Calu3 (cell line): ENCODE results near the gene OGDHL. TPM values are rescaled to one million over a fixed set of nuclear protein-coding genes. Genes with fewer than 3 reads are reported as not detected.

ENCODE experiments used
- BruUV-seq: library from RNA; stranded (reverse); fragments of 400-500 nt; replicated peaks from 2 replicates; lab custom pipeline; 2021; lab: Mats Ljungman, UMichigan
- CTCF ChIA-PET: fragments of 300-600 bp; sonication (Branson Sonifier 250); formaldehyde crosslinking; loops from one replicate; lab custom pipeline; 2022; ENCODE audit warnings: antibody characterized with exemption; lab: Charles Lee
- DNase-seq: peaks from one replicate; pipeline ENCODE4 v3.0.0; 2022
- H3K27ac Mint-ChIP-seq: one replicate; pipeline ENCODE4 v1.8.0; 2022; ENCODE audit warnings: mixed read lengths; ENCODE audit not compliant: unreplicated experiment
- H3K27me3 Mint-ChIP-seq: one replicate; pipeline ENCODE4 v1.8.0; 2022; ENCODE audit warnings: mixed read lengths; ENCODE audit not compliant: unreplicated experiment
- H3K36me3 Mint-ChIP-seq: one replicate; pipeline ENCODE4 v1.8.0; 2022; ENCODE audit warnings: mild to moderate bottlenecking, moderate library complexity, mixed read lengths; ENCODE audit not compliant: insufficient read depth, unreplicated experiment
- H3K4me1 Mint-ChIP-seq: one replicate; pipeline ENCODE4 v1.8.0; 2022; ENCODE audit warnings: mild to moderate bottlenecking, low read depth, mixed read lengths; ENCODE audit not compliant: unreplicated experiment
- H3K4me3 Mint-ChIP-seq: one replicate; pipeline ENCODE4 v1.8.0; 2022; ENCODE audit warnings: mild to moderate bottlenecking, low read depth, moderate library complexity, mixed read lengths; ENCODE audit not compliant: unreplicated experiment
- H3K9me3 Mint-ChIP-seq: one replicate; pipeline ENCODE4 v1.8.0; 2022; ENCODE audit warnings: low read depth, mixed read lengths; ENCODE audit not compliant: unreplicated experiment
- intact Hi-C: fragments of 100-400 bp; cut with micrococcal nuclease; formaldehyde crosslinking; loops from one replicate; pipeline ENCODE4 v1.10.0; 2022; ENCODE audit not compliant: unreplicated experiment
- total RNA-seq: library from RNA; stranded (reverse); gene quantifications from 2 replicates; pipeline ENCODE4 v1.2.3, GENCODE V29; 2022
- TF ChIP-seq, protein P1 (sequence below): fragments of 200-600 bp; IDR thresholded peaks from one replicate; pipeline ENCODE4 v1.8.0; 2022; ENCODE audit warnings: antibody characterized with exemption; ENCODE audit not compliant: unreplicated experiment

OGDHL gene
- total RNA-seq, 1 experiment from 2014 or later = 0.24 TPM

- TF ChIP-seq, protein P1, sequence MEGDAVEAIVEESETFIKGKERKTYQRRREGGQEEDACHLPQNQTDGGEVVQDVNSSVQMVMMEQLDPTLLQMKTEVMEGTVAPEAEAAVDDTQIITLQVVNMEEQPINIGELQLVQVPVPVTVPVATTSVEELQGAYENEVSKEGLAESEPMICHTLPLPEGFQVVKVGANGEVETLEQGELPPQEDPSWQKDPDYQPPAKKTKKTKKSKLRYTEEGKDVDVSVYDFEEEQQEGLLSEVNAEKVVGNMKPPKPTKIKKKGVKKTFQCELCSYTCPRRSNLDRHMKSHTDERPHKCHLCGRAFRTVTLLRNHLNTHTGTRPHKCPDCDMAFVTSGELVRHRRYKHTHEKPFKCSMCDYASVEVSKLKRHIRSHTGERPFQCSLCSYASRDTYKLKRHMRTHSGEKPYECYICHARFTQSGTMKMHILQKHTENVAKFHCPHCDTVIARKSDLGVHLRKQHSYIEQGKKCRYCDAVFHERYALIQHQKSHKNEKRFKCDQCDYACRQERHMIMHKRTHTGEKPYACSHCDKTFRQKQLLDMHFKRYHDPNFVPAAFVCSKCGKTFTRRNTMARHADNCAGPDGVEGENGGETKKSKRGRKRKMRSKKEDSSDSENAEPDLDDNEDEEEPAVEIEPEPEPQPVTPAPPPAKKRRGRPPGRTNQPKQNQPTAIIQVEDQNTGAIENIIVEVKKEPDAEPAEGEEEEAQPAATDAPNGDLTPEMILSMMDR = no peak
- no peak overlapping the region for H3K4me3 Mint-ChIP-seq
- no peak for DNase-seq
- no peaks in the 10 kb centered on the region for H3K36me3 Mint-ChIP-seq
- intact Hi-C loops = no loop called here
- no peaks in the 10 kb centered on the region for H3K4me1 Mint-ChIP-seq
- H3K9me3 Mint-ChIP-seq = no peaks in the 10 kb centered on the region
- H3K27ac Mint-ChIP-seq = no peak overlapping the region
- no TSS peak for BruUV-seq
- CTCF ChIA-PET = no interaction called here
- H3K27me3 Mint-ChIP-seq = peaks cover 5% of the 10 kb centered on the region
These were observed 23.3 kb downstream of the OGDHL start for GRCh38 chr10:49738616-49739360.

- TF ChIP-seq, protein P1 = no peak
- no peaks in the 10 kb centered on the region for H3K4me1 Mint-ChIP-seq
- H3K36me3 Mint-ChIP-seq = no peaks in the 10 kb centered on the region
- H3K9me3 Mint-ChIP-seq = no peaks in the 10 kb centered on the region
- DNase-seq = no peak
- no peak overlapping the region for H3K4me3 Mint-ChIP-seq
- no peak overlapping the region for H3K27ac Mint-ChIP-seq
- CTCF ChIA-PET = no interaction called here
- intact Hi-C loops = no loop called here
- BruUV-seq = no TSS peak
- peaks cover 13% of the 10 kb centered on the region for H3K27me3 Mint-ChIP-seq
These were observed 24.5 kb downstream of the OGDHL start for GRCh38 chr10:49737474-49738201.

DNA sequence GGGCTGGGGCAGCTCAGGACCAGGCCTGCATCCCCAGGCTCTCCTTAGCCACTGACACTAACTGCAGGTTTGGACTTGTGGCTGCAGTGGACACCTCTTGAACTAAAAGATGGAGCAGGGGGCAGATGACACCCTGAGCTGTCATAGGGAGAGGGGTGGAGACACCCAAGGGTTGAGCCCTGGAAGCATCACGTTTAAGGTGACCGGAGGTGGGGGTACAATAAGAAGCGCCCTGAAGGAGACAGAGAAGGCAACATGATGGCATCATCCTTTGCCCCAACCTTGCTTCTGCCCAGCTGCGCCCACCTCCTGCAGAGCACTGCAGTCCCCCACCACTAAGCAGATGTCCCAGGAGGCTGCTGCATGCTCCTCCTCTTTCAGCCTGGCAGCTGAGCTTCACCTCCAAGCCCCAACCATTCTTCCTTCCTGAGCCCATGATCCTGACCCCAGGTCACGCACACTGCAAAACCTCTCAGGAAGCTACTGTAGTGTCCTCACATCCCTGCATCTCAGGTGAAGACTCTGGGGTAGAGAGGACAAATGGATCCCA is 25.5 kb downstream of the OGDHL start:
- CTCF ChIA-PET = no interaction called here
- H3K4me1 Mint-ChIP-seq = no peaks in the 10 kb centered on the region
- no peak overlapping the region for H3K4me3 Mint-ChIP-seq

GRCh38 chr10:49735848-49736563 is 26.1 kb downstream of the OGDHL start:
- CTCF ChIA-PET = no interaction called here
- Mint-ChIP-seq H3K27ac (no peak overlapping the region), H3K9me3 (no peaks in the 10 kb centered on the region), H3K27me3 (peaks cover 13% of the 10 kb centered on the region), H3K36me3 (no peaks in the 10 kb centered on the region), H3K4me1 (no peaks in the 10 kb centered on the region), H3K4me3 (no peak overlapping the region)
- TF ChIP-seq, protein P1 = no peak
- intact Hi-C loops = no loop called here
- no TSS peak for BruUV-seq
- no peak for DNase-seq

More for the DNA sequence above, 25.5 kb downstream of the OGDHL start:
- H3K36me3 Mint-ChIP-seq = no peaks in the 10 kb centered on the region
- BruUV-seq = no TSS peak
- H3K9me3 Mint-ChIP-seq = no peaks in the 10 kb centered on the region
- DNase-seq = no peak
- no peak overlapping the region for H3K27ac Mint-ChIP-seq
- TF ChIP-seq, protein P1 = no peak
- intact Hi-C loops = no loop called here
- peaks cover 13% of the 10 kb centered on the region for H3K27me3 Mint-ChIP-seq
